H9 (cell line): ENCODE results near the gene ABCB1. TPM values are rescaled to one million over a fixed set of nuclear protein-coding genes. Genes with fewer than 3 reads are reported as not detected.

ENCODE experiments used
- DNase-seq: peaks from one replicate; pipeline ENCODE4 v3.0.0-alpha.2; 2017
- H2AFZ ChIP-seq: one replicate; pipeline ENCODE4 v1.6.1; 2013; ENCODE audit warnings: mild to moderate bottlenecking, low read length, control low read depth, moderate library complexity
- H2AK5ac ChIP-seq: 2 replicates; pipeline ENCODE4 v1.6.1; 2013; ENCODE audit warnings: low read length, control low read depth, mixed read lengths; ENCODE audit not compliant: insufficient read length
- H2BK120ac ChIP-seq: one replicate; pipeline ENCODE4 v1.6.1; 2013; ENCODE audit warnings: low read depth, mild to moderate bottlenecking, low read length, control low read depth, inconsistent platforms; ENCODE audit not compliant: poor library complexity, severe bottlenecking
- H2BK12ac ChIP-seq: 2 replicates; pipeline ENCODE4 v1.6.1; 2013; ENCODE audit warnings: low read length, control low read depth, mixed read lengths, low read depth; ENCODE audit not compliant: insufficient read length
- H2BK15ac ChIP-seq: 2 replicates; pipeline ENCODE4 v1.6.1; 2013; ENCODE audit warnings: low read depth, low read length, control low read depth
- H2BK20ac ChIP-seq: one replicate; pipeline ENCODE4 v1.6.1; 2013; ENCODE audit warnings: low read depth, mild to moderate bottlenecking, low read length, control low read depth, inconsistent platforms; ENCODE audit not compliant: poor library complexity, severe bottlenecking
- H2BK5ac ChIP-seq: 2 replicates; pipeline ENCODE4 v1.6.1; 2013; ENCODE audit warnings: low read length, control low read depth, mixed read lengths; ENCODE audit not compliant: insufficient read length
- H3K14ac ChIP-seq: 2 replicates; pipeline ENCODE4 v1.6.1; 2013; ENCODE audit warnings: low read length, control low read depth; ENCODE audit not compliant: insufficient read depth
- H3K18ac ChIP-seq: 2 replicates; pipeline ENCODE4 v1.6.1; 2013; ENCODE audit warnings: low read depth, mild to moderate bottlenecking, mixed read lengths, low read length, control low read depth; ENCODE audit not compliant: insufficient read length
- H3K23ac ChIP-seq: 2 replicates; pipeline ENCODE4 v1.6.1; 2013; ENCODE audit warnings: low read length, control low read depth, mixed read lengths, low read depth; ENCODE audit not compliant: insufficient read length
- H3K23me2 ChIP-seq: 2 replicates; pipeline ENCODE4 v1.6.1; 2013; ENCODE audit warnings: low read depth, mild to moderate bottlenecking, mixed read lengths, low read length, control low read depth; ENCODE audit not compliant: insufficient read length, poor library complexity, severe bottlenecking
- H3K27ac ChIP-seq: 2 replicates; pipeline ENCODE4 v1.5.1; 2013; ENCODE audit warnings: low read length, control low read depth, mixed read lengths, low read depth; ENCODE audit not compliant: insufficient read length
- H3K27me3 ChIP-seq: 2 replicates; pipeline ENCODE4 v1.6.1; 2013; ENCODE audit warnings: low read length, control low read depth, inconsistent platforms; ENCODE audit not compliant: insufficient read depth
- H3K4ac ChIP-seq: 2 replicates; pipeline ENCODE4 v1.6.1; 2013; ENCODE audit warnings: low read depth, mild to moderate bottlenecking, control low read depth, inconsistent platforms, low read length, moderate library complexity
- H3K4me1 ChIP-seq: 2 replicates; pipeline ENCODE4 v1.6.1; 2013; ENCODE audit warnings: low read length, control low read depth, inconsistent platforms; ENCODE audit not compliant: insufficient read depth
- H3K4me2 ChIP-seq: 2 replicates; pipeline ENCODE4 v1.6.1; 2013; ENCODE audit warnings: low read length, control low read depth, mixed read lengths; ENCODE audit not compliant: insufficient read length, insufficient read depth
- H3K56ac ChIP-seq: 2 replicates; pipeline ENCODE4 v1.6.1; 2013; ENCODE audit warnings: low read depth, mild to moderate bottlenecking, mixed read lengths, low read length, control low read depth; ENCODE audit not compliant: insufficient read length
- H3K79me1 ChIP-seq: 2 replicates; pipeline ENCODE4 v1.6.1; 2013; ENCODE audit warnings: low read depth, mild to moderate bottlenecking, moderate library complexity, low read length, control low read depth, inconsistent platforms; ENCODE audit not compliant: insufficient read depth, poor library complexity, severe bottlenecking
- H3K79me2 ChIP-seq: 2 replicates; pipeline ENCODE4 v1.6.1; 2013; ENCODE audit warnings: low read length, control low read depth, inconsistent platforms; ENCODE audit not compliant: insufficient read depth
- H3K9ac ChIP-seq: 2 replicates; pipeline ENCODE4 v1.6.1; 2013; ENCODE audit warnings: low read length, control low read depth, mixed read lengths; ENCODE audit not compliant: insufficient read length; ENCODE audit errors: extremely low read depth
- H3K9me3 ChIP-seq: one replicate; pipeline ENCODE4 v1.6.1; 2013; ENCODE audit warnings: low read depth, low read length, inconsistent platforms; ENCODE audit not compliant: control insufficient read depth
- H3T11ph ChIP-seq: one replicate; pipeline ENCODE4 v1.6.1; 2013; ENCODE audit warnings: mild to moderate bottlenecking, low read length, control low read depth, inconsistent platforms
- H4K20me1 ChIP-seq: one replicate; pipeline ENCODE4 v1.6.1; 2013; ENCODE audit not compliant: control insufficient read depth, insufficient read length, insufficient read depth
- H4K5ac ChIP-seq: 2 replicates; pipeline ENCODE4 v1.6.1; 2013; ENCODE audit warnings: low read depth, mild to moderate bottlenecking, mixed read lengths, low read length, control low read depth; ENCODE audit not compliant: insufficient read length
- H4K8ac ChIP-seq: replicated peaks from 2 replicates; pipeline ENCODE4 v1.6.1; 2013; ENCODE audit warnings: low read length, control low read depth, mixed read lengths, low read depth; ENCODE audit not compliant: insufficient read length
- H4K91ac ChIP-seq: 2 replicates; pipeline ENCODE4 v1.6.1; 2013; ENCODE audit warnings: low read depth, mild to moderate bottlenecking, moderate library complexity, mixed read lengths, low read length, control low read depth; ENCODE audit not compliant: insufficient read length
- H3K27ac Mint-ChIP-seq, 3 experiments: 2 replicates in 2 of 3; 3 replicates in 1 of 3; pipeline ENCODE4 v1.8.0; 2020 to 2021; ENCODE audit warnings: mixed read lengths in 3 of 3, mild to moderate bottlenecking in 1 of 3, moderate library complexity in 1 of 3
- H3K27me3 Mint-ChIP-seq: 2 replicates; pipeline ENCODE4 v1.8.0; 2021; ENCODE audit warnings: low read depth, mild to moderate bottlenecking, moderate library complexity, mixed read lengths
- H3K36me3 Mint-ChIP-seq, 3 experiments: 2 replicates in 2 of 3; 3 replicates in 1 of 3; pipeline ENCODE4 v1.8.0; 2020 to 2021; ENCODE audit warnings: low read depth in 3 of 3, mixed read lengths in 3 of 3; ENCODE audit not compliant: insufficient read depth in 1 of 3
- H3K4me1 Mint-ChIP-seq, 2 experiments: 2 replicates each; pipeline ENCODE4 v1.8.0; 2020; ENCODE audit warnings: mixed read lengths in 2 of 2
- H3K4me3 Mint-ChIP-seq, 2 experiments: 2 replicates in 1 of 2; 3 replicates in 1 of 2; pipeline ENCODE4 v1.8.0; 2020 to 2021; ENCODE audit warnings: mild to moderate bottlenecking in 2 of 2, mixed read lengths in 2 of 2, moderate library complexity in 1 of 2
- H3K9me3 Mint-ChIP-seq, 2 experiments: 2 replicates in 1 of 2; 3 replicates in 1 of 2; pipeline ENCODE4 v1.8.0; 2020; ENCODE audit warnings: mild to moderate bottlenecking in 2 of 2, mixed read lengths in 2 of 2, moderate library complexity in 1 of 2
- WGBS: extraction: QIAGEN DNeasy Blood & Tissue Kit; methylation state at CpG from one replicate; pipeline ENCODE4 v1.1.7; 2013; ENCODE audit warnings: missing lambda C conversion rate, low lambda C conversion rate, mixed read lengths; ENCODE audit not compliant: insufficient read length; ENCODE audit errors: extremely low coverage; 5-methylcytosine and 5-hydroxymethylcytosine counted together
- total RNA-seq: library from RNA; stranded (reverse); gene quantifications from 2 replicates; pipeline ENCODE4 v1.2.1, GENCODE V29; 2021
- TF ChIP-seq, protein P1 (sequence below): fragments of 200-600 bp; sonication (generic); conservative IDR thresholded peaks from 3 replicates; pipeline ENCODE4 v1.8.0; 2021; ENCODE audit warnings: antibody characterized with exemption, mild to moderate bottlenecking

ABCB1 gene
- total RNA-seq, 1 experiment from 2014 or later: 0.33 TPM

DNA sequence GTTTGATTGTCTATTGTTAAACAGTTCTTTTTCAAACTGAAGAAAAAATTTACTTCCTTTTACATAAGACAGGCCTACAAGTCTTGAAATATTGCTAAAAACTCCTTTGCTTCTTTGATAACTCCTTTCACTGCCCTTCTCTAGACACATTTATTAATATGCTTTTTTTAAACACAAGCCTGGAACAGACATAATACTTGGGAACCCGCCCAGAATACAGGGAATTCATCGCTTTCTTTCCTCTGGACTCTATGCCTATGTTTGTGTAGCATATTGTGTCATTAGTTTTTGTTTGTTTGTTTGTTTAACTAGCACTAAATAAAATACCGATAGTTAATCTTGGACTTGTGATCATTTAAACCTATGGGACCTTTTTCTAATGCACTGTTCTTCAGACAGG lies 82.8 kb downstream of the ABCB1 start:
- Mint-ChIP-seq H3K27me3 (no peaks in the 10 kb centered on the region), H3K27ac (no peak overlapping the region), H3K36me3 (no peaks in the 10 kb centered on the region), H3K4me3 (no peak overlapping the region), H3K9me3 (no peaks in the 10 kb centered on the region; a peak in 1 of 5 replicates), H3K4me1 (peaks cover 7 to 13% of the 10 kb centered on the region in 2 experiments)
- Histone ChIP-seq H3K4ac (no peak overlapping the region), H3K9ac (no peak overlapping the region), H3K23me2 (no peaks in the 10 kb centered on the region), H2BK20ac (no peak overlapping the region), H3T11ph (no peak overlapping the region), H3K9me3 (no peaks in the 10 kb centered on the region), H3K23ac (no peak overlapping the region), H3K4me2 (no peak overlapping the region), H2AFZ (no peak overlapping the region), H2BK15ac (no peak overlapping the region), H3K18ac (no peak overlapping the region), H2BK120ac (no peak overlapping the region), H3K79me1 (no peaks in the 10 kb centered on the region), H4K91ac (no peak overlapping the region), H3K4me1 (peaks cover 2% of the 10 kb centered on the region; the same call in 1 of the 2 replicates), H4K5ac (no peak overlapping the region), H3K79me2 (no peaks in the 10 kb centered on the region), H3K27ac (no peak overlapping the region), H2BK5ac (no peak overlapping the region), H2BK12ac (no peak overlapping the region), H3K14ac (no peak overlapping the region), H4K8ac (no peak overlapping the region), H3K56ac (no peak overlapping the region), H2AK5ac (no peak overlapping the region), H3K27me3 (no peaks in the 10 kb centered on the region), H4K20me1 (no peaks in the 10 kb centered on the region)
- no CpG with 5 or more reads among the region's 3 CpGs for WGBS
- TF ChIP-seq, protein P1, sequence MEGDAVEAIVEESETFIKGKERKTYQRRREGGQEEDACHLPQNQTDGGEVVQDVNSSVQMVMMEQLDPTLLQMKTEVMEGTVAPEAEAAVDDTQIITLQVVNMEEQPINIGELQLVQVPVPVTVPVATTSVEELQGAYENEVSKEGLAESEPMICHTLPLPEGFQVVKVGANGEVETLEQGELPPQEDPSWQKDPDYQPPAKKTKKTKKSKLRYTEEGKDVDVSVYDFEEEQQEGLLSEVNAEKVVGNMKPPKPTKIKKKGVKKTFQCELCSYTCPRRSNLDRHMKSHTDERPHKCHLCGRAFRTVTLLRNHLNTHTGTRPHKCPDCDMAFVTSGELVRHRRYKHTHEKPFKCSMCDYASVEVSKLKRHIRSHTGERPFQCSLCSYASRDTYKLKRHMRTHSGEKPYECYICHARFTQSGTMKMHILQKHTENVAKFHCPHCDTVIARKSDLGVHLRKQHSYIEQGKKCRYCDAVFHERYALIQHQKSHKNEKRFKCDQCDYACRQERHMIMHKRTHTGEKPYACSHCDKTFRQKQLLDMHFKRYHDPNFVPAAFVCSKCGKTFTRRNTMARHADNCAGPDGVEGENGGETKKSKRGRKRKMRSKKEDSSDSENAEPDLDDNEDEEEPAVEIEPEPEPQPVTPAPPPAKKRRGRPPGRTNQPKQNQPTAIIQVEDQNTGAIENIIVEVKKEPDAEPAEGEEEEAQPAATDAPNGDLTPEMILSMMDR: no peak
- no peak for DNase-seq
